UCSD-AML1 (cell line): ENCODE measurements around the gene PLEKHM3.
A peak's percentile ranks its signal among the peaks of the same experiment; 100 is the strongest.
"Not testable (repeated sequence)": the region's sequence is repeated elsewhere in the genome, so short reads cannot be mapped to it uniquely, and the experiment has no call there.

Experiments used
- DNase-seq: peaks from one replicate; lab custom pipeline; 2025; ENCODE audit not compliant: unreplicated experiment; lab: John Stamatoyannopoulos, UW

PLEKHM3 gene

GRCh38 chr2:207830778-207831438 lies 194.4 kb downstream of the PLEKHM3 start:
- DNase-seq = no peak

GRCh38 chr2:207828361-207829057 lies 196.8 kb downstream of the PLEKHM3 start:
- no peak for DNase-seq

GRCh38 chr2:207825978-207826377 lies 199.3 kb downstream of the PLEKHM3 start:
- no peak for DNase-seq

- no peak for DNase-seq
These were observed 200.0 kb downstream of the PLEKHM3 start for GRCh38 chr2:207825045-207825954.

GRCh38 chr2:207823865-207824264 lies 201.5 kb downstream of the PLEKHM3 start:
- no peak for DNase-seq

- no peak for DNase-seq
These were observed 205.2 kb downstream of the PLEKHM3 start for GRCh38 chr2:207819839-207820784.

- DNase-seq = no peak
These were observed 206.1 kb downstream of the PLEKHM3 start for GRCh38 chr2:207819021-207819797.

GRCh38 chr2:207816546-207816945 lies 208.8 kb downstream of the PLEKHM3 start:
- DNase-seq = no peak

GRCh38 chr2:207815254-207815653 lies 210.1 kb downstream of the PLEKHM3 start:
- no peak for DNase-seq

GRCh38 chr2:207813942-207814341 lies 211.4 kb downstream of the PLEKHM3 start:
- peak; percentile 35 for DNase-seq

- no peak for DNase-seq
These were observed 212.0 kb downstream of the PLEKHM3 start for GRCh38 chr2:207813221-207813916.

GRCh38 chr2:207812726-207813080 lies 212.6 kb downstream of the PLEKHM3 start:
- no peak for DNase-seq

- no peak for DNase-seq
These were observed 213.1 kb downstream of the PLEKHM3 start for GRCh38 chr2:207812058-207812725.

GRCh38 chr2:207811658-207812057 lies 213.7 kb downstream of the PLEKHM3 start:
- DNase-seq = not testable (repeated sequence)

- DNase-seq = no peak
These were observed 215.0 kb downstream of the PLEKHM3 start for GRCh38 chr2:207810200-207810788.

- no peak for DNase-seq
These were observed 217.2 kb downstream of the PLEKHM3 start for GRCh38 chr2:207808119-207808518.

GRCh38 chr2:207807516-207807915 lies 217.8 kb downstream of the PLEKHM3 start:
- no peak for DNase-seq

- no peak for DNase-seq
These were observed 219.6 kb downstream of the PLEKHM3 start for GRCh38 chr2:207805566-207806226.
